Activated CD4-positive, alpha-beta T cell treated with anti-CD3 and anti-CD28 coated beads for 1 hour (primary cell): ENCODE data around the gene MRAP.
"Not testable (repeated sequence)": the region's sequence is repeated elsewhere in the genome, so short reads cannot be mapped to it uniquely, and the experiment has no call there.

Experiments used
- DNase-seq: peaks from one replicate; pipeline ENCODE4 v3.0.0-alpha.2; 2020

The MRAP gene

DNA sequence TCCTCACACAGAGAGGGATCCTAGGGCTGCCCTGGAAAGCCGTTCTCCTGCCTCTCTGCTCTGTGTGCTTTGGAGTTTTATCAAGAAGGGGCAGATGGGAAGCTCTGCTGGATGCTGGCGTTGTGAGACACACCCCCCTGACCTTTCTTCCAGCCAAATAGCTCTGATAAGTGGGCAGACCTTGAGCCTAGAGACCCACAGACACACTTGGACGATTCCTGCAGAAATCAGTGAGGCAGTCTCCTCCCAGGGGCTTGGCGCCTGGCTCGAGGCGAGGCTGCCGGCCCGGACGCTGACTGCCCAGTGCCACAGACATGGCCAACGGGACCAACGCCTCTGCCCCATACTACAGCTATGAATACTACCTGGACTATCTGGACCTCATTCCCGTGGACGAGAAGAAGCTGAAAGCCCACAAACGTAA is at the start of gene MRAP:
TSS of gene MRAP (plus strand) at position 198 of the 424 bp plus-strand sequence. CDS start at position 315, 117 bp downstream.
- DNase-seq = no peak

DNA sequence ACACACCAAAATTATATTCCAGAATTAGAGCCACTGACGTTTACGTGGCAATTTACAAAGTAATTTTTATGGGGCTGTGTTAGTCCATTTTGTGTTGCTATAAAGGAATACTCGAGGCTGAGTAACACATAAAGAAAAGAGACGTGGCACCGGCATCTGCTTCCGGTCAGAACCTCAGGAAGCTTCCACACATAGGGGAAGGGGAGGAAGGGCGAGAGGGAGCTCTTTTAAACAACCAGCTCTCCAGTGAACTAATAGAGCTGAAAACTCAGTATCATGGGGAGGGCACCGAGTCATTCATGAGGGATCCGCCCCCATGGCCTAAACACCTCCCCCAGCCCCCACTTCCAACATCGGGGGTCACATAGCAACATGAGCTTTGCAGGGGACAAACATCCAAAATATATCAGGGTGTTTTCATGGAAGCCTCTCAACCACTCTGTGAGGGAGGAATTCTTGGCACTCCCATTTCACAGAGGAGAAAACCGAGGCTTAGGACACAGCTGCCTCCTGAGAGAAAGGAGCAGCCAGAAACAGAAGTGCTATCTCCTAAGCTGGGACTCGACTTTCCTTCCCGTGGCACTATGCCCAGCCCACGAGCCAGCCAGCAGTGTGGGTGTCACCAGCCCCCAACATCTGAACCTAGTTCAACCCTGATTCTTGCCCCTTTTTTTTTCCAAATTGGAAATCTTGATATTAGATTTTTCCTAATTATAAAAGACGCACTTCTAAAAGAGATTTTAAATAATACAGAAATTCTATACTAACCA is 49.0 kb upstream of the MRAP start:
- no peak for DNase-seq

DNA sequence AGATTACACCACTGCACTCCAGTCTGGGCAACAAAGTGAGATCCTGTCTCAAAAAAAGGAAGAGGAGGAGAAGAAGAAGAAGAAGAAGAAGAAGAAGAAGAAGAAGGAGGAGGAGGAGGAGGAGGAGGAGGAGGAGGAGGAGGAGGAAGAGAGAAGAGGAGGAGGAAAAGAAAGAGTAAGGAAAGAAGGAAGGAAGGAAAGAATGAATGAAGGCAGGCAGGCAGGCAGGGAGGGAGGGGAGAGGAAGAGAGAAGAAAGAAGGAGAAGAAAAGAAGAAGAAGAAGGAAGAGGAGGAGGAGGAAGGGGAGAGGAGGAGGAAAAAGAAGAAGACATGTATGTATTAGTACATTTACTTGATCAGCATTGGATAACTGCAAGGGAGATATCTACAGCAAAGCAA is 46.5 kb upstream of the MRAP start:
- no peak for DNase-seq

DNA sequence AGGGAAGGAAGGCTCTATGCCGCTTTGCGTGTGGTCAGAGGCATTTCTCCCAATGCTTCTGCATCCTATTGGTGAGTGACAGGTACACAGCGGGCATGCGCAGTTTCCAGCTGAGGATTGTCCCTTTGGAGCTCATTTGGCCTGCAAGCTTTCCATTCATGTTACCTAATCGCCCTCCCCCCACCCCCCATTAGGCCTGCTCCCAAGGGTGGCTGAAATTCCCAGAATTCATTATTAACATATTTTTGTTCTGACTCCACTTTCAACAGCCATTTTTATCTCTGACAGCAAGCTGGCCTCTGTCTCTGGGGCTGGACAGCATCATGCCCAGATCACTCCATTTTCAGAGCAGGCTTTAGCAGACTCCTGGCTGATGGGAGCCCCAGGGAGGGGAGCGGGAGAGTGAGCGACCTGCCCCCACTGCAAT is 45.4 kb upstream of the MRAP start:
- DNase-seq = no peak

DNA sequence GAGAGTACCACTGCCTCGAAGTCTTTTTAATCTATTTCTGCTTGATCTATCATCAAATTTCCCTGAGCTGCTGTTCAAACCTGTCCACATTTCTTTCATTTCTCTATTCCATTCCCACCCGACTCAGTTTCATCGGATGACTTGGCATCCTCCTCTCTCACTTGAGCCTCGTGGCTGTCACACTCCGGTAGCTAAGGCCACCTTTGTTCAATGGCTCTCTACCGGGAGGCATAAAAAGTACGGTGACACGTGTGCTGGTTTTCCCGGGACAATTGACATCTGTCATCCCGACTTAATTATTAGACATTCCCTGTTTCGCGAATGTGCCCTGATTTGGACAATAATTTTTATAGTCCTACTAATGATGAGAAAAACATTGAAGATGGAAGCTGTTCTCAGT is 42.4 kb upstream of the MRAP start:
- DNase-seq = no peak

DNA sequence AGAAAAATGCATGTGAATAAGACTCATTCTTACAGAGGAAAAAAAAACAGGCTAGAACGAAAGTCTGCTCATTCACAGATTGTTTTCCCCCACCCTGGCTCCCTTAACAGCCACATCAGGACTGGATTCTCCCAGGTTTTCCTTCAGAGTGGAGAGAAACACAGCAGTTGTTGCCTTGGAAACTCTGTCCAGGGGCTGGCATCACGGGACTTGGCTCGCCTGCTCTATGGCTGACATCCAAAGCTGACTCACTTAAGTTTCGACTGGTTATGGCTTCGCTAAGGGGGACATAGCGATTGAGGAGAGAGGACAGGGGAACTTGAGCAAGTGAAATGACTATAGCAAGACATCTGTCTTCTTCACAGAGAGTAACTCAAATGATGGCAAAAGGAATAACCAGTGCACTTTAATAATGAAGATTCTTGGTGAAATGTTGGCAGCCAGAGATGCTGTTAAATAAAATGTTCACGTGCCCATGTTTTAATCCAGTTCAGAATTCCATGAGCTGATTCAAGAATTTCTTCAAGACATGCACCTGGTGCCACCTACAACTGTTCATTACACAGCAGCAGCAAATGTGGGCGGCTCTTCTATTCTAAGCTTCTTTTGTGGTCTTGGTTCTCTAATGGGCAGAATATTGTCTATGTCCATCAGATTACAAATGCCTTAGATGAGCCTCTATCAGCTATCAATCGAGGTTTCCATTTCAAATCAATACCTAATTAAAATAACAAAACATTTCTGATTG is 41.6 kb upstream of the MRAP start:
- no peak for DNase-seq

DNA sequence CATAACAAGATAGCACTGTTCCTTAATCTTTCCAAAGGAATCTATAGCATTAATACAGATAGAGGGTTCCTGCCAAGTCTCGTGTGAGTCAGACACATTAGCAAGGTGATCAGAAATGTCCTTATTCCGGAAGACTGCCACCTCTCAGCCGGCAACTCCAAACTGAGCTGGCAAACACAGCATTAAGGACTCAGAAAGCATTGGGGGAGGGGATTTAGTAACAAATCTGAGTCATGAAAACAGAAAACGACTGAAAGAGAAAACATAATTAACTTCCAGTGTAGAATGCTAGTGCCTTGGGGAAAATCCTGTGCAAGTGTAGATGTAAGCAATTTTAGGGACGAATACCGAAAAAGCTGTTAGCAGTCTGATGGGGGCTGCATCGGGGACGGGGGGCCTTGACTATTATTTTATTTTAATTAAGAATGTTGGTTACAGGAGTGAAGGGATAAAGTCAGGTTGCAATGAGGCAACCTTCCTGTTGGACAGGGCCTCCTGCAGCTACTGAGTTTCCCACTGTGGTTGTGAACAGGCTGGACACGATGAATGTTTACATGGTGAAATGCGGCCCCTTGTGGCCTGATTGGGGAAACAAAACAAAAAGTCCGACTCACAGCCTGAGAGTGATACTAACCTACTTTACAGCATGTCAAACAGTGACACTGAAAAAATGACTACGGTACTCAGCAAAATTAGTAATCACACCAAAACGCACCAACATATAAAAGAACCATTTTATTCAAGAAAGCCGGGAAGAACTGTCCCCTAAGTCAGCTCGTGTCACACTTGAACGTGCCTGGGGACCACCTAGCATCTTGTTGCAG is 40.5 kb upstream of the MRAP start:
- no peak for DNase-seq

DNA sequence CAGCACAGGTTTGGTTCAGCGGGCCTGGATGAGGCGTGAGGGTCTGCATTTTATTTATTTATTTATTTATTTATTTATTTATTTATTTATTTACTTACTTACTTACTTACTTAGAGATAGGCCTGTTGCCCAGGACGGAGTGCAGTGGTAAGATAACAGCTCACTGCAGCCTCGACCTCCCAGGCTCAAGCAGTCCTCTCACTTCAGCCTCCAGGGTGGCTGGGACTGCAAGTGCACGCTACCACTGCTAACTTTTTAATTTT is 39.9 kb upstream of the MRAP start:
- DNase-seq = not testable (repeated sequence)

DNA sequence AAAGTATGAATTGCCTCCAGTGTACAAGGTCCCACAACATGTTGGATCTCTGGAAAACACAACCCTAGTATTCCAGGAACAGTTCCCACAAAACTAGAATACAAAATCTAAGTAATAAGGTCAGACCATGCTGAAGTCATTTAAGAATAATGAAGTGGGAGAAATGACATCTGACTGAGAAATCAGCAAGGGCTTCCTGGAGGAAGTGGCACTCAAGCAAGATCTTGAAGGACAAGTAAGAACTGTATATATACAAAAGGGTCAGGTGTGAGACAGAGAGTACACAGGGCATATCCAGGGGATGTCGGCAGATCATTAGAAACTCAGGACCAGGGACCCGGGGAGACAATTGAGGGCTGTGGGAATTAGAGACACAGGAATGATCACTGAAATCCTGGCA is 38.5 kb upstream of the MRAP start:
- DNase-seq = no peak

DNA sequence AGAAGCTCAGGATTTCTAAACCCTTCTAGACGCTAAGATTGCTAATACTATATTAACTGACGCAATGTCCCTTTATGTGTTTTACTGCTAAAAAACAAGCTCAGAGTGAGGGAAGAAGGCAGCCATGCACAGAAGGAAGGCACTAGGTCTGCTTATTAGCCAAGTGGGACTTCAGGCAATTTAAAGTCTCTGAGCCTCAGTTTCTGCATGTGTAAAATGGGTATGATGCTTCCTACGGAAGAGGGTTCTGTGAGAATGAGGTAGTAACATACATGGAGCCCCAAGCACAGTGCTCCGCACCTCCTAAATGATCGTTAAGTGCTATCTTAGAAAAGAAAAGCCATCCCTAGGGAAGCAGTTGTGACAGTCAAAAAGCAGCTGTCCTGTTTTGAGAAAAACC is 36.7 kb upstream of the MRAP start:
- no peak for DNase-seq

DNA sequence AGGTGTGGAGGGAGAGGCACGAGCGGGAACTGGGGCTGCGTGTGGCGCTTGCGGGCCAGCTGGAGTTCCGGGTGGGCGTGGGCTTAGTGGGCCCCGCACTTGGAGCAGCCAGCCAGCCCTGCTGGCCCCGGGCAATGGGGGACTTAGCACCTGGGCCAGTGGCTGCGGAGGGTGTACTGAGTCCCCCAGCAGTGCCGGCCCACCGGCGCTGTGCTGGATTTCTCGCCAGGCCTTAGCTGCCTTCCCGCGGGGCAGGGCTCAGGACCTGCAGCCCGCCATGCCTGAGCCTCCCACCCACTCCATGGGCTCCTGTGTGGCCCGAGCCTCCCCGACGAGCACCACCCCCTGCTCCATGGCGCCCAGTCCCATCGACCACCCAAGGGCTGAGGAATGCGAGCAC is 33.3 kb upstream of the MRAP start:
- DNase-seq = not testable (repeated sequence)

DNA sequence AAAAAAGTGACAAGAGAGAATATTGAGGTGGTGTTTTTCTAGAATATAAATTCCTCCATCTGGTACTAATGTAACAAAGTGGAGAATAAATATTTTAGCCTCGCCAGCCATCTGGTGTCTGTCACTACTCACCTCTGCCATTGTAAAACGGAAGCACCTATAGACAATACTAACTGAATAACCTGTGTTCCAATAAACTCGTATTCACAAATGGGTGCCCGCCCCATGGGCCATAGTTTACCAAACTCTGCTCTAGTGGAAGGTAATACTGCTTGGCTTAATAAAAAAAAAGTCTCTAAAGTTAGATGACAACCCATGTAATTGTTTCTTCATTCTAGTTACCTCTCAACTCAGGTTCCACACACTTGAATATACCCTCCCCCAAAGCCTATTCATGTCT is 27.9 kb upstream of the MRAP start:
- no peak for DNase-seq

DNA sequence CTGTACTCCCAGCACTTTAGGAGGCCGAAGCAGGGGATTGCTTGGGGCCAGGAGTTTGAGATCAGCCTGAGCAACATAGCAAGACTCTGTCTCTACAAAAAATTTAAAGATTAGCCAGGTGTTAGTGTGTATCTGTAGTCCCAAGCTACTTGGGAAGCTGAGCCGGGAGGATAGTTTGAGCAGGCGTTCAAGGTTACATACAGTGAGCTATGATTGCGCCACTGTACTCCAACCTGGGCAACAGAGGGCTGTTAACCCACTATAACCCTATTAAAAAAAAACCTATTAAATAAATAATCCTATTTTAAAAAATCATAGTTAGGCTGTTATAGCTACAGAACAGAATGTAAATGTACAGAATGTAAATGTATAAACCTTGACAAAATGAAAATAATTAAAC is 22.0 kb upstream of the MRAP start:
- DNase-seq = no peak

DNA sequence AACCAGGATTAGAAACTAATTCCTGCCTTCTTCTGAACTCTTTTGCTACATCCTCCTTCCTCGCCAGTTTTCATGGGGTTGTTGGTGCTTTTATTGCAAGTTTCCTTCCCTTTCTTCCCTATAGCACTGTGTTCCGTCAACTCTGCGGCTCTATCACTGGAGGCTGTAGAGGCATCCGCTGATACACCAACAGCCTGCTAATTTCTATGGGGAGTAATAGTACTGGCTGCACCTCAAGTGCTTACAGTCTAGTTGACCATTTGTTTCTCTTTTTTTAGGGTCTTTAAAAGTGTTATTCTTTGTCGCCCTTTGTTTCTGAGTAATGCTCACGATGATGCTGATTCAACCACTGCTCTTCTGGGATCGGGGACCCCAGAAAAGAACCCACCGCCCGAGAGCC is 20.6 kb upstream of the MRAP start:
- DNase-seq = no peak

DNA sequence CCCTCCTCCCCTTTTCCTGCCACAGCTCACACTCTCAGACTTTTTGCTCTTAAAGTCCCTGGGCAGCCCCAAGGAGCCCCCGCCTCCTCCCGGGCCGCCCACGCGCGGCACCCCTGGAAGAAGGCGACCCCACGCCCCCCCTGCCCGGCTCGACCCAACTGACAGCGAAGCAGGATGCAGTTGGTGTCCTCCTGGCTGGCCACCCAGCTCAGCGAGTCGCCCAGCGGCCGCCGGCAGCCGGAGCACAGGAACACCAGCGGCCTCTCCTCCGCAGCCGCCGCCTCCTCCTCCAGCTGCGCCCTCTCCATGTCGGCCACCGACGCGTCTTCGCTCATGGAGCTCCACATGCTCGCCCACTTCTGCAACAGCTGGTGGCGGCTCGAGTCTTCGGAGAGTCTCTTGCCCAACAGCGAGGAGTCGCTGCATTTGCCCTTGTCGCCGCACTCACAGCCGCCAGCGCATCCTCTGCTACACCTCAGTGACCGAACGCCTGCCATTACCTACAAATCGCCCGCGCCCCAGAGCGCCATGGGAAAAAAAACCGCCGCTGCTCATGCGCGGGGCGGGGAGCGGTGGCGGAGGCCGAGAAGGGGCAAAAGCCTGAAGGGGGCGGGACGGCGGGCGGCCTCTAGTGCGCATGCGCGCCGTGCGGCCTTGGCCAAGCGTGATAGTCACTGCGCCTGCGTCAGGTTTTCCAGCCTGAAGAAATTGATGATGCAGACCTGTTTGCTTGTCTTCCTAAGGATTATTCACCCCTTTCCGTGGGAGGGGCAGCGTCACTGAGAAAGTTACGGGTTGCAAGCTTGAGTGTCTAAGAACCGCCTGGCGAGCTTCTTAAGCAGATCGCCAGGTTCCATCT is 19.9 kb upstream of the MRAP start, which contains the start of gene MIS18A:
TSS of gene MIS18A (minus strand) at position 532 of the 859 bp plus-strand sequence. CDS start at position 497, 35 bp downstream.
- peak; percentile 98 for DNase-seq

DNA sequence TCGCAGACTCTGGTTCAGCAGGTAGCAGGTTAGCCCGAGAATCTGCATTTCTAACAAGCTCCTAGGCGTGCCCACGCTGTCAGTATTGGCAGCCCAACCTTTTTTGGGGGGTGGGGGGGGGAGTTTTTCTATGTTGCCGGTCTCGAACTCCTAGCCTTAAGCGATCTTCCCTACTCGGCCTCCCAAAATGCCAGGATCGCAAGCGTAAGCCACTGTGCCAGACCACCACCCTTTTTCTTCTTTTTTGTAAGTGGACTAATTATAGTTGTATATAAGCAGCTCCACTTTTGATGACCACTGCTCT is 19.3 kb upstream of the MRAP start:
- no peak for DNase-seq

DNA sequence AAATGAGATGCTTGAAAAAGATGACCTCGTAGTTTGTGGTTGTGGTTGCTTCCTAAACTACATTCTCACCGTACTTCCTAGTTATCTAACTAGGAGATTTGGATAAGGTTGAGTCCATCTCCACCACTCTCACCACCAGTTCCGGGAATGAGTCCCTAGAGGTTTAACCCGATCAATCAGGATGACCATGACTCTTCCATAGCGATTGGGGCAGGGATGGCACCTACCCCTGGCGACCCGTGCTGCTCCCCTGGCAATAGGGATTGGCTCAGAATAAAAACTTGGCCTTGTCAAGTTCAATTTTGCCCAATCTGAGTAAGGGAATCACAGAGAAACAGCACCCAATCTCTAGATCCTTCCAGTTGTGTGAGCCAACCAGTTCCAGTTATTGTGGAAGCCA is 17.1 kb upstream of the MRAP start:
- no peak for DNase-seq

DNA sequence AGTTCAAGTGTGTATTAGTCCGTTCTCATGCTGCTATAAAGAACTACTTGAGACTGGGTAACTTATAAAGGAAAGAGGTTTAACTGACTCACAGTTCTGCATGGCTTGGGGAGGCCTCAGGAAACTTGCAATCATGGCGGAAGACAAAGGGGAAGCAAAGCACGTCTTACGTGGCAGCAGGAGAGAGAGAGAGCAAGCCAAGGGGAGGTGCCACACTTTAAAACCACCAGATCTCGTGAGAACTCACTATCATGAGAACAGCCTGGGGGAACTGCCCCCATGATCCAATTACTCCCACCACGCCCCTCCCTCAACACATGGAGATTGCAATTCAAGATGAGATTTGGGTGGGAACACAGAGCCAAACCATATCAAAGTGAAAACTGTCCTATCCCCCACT is 15.7 kb upstream of the MRAP start:
- DNase-seq = no peak

DNA sequence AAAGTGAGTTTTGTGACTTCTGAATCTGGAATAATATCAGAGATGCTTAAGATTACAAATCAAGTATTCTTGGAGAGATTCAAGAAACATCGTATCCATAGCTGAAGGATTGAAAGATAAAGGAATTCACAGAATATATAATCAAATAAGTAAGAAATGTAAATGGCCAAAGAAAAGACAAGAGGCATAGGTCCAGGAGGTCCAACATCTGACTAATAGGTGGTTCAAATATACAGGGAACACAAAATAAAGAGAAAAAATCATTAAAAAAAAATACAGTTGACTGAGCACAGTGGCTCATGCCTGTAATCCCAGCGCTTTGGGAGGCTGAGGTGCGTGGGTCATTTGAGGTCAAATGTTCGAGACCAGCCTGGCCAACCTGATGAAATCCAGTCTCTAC is 13.2 kb upstream of the MRAP start:
- no peak for DNase-seq

DNA sequence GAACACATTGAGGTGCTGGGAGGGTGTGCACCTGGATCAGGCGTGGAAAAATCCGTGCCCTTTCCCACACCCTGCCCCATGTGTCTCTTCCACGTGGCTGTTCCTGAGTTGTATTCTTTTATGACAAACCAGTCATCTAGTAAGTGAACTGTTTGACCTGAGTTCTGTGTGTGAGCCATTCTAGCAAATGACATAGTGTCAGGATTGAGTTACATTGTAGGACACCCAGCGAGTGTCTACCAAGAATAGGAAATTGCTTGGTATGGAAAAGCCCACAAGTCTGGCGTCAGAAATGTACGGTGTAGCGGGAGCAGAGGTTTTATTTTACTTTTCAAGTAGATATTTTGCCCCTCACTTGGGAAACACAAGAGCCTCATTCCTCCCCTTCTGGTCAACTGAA is 1.2 kb upstream of the MRAP start:
- no peak for DNase-seq

DNA sequence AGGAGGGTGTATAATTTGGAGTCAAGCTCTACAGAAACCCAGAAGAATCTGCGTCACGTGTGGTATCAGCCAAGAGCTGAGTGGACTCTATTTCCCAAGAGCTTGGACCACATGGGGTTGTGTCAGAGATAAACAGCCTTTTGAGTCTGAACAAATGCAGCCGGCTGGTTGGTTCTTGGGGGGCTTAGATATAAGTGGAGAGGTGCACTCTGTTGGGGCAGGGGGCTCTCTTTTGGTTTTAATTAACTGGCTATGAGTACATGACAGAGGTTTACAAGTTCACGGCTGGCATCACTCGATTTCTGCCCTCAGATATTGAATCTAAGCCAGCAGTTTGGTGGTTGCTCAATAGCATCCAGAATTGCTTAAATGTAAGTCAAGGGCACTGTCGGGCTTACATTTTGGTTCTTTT is 501 bp upstream of the MRAP start:
- no peak for DNase-seq

DNA sequence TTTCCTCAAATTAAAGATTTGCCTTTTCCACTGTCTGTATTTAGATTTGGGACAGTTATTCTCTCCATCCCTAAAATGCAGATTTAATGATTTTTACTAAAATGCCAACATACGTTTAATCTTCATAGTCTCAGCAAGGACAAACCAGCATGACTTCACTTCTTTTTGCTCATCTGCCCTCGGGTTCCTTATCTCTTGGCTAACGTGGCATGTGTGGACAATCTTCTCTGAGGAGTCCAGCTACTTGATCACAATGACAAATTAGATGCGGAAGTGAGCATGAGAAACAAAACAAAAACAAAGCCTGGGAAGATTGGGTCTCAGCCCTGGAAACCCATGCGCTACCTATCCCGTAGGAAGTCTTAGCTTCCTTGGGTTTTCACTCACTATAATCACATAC is 1.0 kb downstream of the MRAP start:
- DNase-seq = no peak

DNA sequence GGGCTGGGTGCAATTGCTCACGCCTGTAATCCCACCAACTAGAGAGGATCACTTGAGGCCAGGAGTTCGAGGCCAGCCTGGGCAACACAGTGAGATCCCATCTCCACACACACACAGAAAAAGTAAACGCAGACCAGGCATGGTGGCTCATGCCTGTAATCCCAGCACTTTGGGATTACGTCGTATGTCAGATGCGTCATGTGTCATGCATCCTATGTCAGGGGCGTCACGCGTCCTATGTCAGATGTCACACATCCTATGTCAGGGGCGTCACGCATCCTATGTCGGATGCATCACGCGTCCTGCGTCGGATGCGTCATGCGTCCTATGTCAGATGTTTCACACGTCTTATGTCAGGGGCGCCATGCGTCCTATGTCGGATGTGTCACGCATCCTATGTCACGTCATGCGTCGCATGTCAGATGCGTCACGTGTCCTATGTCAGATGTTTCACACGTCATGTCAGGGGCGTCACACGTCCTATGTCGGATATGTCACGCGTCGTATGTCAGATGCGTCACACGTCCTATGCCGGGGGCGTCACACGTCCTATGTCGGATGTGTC is 1.5 kb downstream of the MRAP start:
- no peak for DNase-seq
